GM21786 (cell line): ENCODE measurements around the gene SLC7A6.

Experiments
- ATAC-seq: cut with Tn5 transposase; IDR thresholded peaks from one replicate; pipeline ENCODE4 v1.9.1; 2021; ENCODE audit not compliant: unreplicated experiment

The SLC7A6 gene

DNA sequence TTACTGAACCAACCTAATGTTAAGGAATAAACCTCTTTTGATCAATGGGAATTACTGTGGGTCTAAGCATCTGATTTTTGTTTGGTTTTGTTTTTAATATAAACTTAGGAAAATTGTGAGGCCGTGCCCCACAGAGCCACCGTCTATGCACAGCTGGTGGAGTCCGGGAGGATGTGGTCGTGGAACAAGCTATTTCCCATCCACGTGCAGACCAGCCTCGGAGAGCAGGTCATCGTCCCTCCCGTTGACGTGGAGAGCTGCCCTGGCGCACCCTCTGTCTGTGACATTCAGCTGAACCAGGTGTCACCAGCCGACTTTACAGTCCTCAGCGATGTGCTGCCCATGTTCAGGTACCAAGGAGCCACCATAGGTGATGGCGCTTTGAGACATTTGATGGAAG lies 74.9 kb downstream of the SLC7A6 start:
- ATAC-seq: no peak

DNA sequence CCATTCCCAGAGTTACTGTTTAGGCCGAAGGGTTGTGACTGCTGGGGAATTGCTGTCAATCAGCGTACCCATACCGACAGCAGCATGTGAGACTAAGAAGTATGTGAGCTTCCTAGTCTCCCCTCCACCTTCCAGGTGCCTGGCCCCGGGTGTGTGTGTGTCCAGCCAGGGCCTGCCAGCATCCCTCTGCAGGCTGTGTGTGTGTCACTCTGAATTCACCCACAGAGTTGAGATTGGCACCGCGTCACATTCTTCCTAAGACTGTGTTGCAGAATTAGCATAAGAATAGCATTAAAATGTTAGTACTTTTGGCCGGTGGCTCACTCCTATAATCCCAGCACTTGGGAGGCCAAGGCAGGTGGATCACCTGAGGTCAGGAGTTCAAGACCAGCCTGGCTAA lies 78.3 kb downstream of the SLC7A6 start:
- no peak for ATAC-seq

DNA sequence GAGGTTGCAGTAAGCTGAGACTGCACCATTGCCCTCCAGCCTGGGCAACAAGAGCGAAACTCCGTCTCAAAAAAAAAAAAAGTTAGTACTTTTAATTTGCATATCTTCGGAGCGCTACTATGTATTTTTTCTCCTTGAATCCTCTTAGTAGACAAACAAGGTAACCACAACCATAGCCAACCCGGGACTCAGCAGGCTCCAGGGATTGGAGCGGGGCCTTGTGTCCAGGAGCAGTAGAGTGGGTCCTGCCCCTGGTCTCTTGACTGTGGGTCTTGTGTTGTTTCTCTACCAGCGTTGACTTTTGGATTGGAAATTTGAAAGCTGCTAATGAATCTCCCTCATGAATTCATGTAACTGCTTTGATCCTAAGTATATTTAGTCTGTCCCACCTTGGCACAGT lies 78.8 kb downstream of the SLC7A6 start:
- no peak for ATAC-seq

DNA sequence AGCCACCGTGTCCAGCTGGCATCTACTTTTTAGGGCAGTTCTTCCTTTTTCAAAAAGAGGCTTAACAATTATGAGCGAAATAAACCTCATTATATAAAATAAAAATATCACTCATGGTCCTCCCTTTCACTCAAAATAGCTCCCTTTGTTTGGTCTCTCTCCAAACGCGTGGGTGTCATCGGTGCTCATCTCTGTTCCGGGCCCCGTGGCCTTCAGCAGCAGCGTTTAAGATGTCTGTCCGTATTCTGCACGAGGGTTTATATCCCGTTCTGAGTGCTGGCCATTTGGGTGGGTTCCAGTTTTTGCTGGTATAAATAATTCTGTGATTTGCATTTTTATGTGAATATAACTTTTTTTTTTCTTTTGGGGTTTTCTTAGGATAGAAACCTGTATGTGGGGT lies 79.9 kb downstream of the SLC7A6 start:
- no peak for ATAC-seq

DNA sequence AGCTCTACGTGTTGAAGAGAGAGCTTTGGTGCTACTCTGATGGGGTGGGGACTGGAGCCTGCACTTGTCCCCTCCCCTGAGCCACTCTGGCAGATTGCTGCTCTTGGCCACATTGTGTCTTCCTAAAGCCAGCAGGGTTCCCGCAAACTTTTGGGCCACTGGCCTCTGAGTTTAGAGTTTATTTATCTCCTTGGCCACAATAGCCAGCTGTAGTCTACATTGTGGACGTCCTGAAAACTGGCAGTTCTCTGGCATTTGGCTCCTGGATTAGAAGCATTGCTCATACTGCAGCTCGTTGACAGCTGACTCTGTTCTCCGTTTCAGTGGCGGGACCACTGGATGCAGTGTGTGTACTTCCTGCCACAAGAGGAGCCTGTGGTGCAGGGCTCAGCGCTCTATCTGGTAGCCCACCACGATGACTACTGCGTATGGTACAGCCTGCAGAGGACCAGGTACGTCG lies 81.1 kb downstream of the SLC7A6 start:
- ATAC-seq: no peak

DNA sequence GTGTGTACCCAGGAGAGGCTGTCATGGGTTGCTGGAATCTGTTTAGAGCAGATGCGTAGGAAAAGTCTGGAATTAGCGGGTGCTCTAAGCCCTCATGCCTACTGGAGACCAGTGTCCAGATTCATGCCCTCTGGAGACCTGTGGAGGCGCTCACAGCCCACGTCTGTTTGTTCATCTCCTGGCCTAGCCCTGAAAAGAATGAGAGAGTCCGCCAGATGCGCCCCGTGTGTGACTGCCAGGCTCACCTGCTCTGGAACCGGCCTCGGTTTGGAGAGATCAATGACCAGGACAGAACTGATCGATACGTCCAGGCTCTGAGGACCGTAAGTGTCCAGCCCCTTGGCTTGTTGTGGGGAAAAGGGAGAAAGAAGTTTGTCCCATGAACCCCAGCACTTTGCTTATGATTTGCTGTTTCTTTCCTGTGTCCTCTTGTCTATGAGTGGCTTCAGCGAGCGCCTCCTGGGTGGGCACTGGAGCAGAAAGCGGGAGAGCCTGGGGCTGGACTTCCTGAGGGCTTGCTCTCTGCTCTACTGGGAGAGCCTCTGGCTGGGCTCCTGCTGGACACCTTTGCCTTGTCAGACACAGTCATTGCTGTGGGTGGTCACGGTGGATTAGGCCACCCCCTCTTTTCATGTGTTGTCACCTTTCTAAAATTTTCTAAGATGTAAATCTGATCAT lies 81.8 kb downstream of the SLC7A6 start:
- no peak for ATAC-seq

DNA sequence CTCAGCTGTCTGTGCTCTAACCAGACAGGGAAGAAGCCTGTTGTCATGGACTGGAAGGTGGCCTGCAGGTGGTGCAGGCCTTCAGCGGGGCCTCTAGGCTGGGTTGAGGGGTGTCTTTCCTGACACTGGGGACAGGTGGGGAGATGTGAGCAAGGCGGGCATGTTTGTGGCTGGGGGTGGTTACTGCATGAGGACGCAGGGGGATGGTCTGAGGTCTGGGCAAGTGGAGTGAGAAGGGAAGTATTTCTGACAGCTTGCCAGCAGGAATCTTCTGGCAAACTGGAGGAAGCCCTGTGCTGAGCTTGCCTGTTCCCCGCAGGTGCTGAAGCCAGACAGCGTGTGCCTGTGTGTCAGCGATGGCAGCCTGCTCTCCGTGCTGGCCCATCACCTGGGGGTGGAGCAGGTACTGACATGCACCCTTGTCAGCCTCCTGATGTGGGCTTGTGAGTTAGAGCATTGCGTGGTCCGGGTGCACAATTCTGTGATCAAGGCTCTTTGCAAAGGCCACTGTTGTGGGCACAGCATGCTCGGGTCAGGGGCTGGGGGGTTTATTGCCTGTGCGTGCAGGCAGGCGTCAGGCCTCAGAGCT lies 82.7 kb downstream of the SLC7A6 start:
- no peak for ATAC-seq

DNA sequence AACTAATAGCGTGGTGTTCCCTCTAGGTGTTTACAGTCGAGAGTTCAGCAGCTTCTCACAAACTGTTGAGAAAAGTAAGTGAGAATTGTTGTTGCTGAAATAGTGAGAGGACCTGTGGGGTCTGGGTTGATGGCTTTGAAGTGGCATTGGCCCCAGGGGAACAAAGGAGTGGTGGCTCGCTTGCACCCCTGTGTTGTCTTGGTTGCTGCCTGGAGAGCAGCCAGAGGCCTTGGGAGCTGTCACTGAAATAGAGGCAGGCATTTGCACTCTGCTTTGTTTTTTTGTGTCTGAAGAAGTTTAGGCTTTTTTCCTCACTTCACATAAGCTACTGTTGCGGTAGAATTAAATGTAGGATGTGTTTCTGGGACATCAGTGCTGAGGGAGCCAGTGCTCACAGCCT lies 83.3 kb downstream of the SLC7A6 start:
- ATAC-seq: no peak

DNA sequence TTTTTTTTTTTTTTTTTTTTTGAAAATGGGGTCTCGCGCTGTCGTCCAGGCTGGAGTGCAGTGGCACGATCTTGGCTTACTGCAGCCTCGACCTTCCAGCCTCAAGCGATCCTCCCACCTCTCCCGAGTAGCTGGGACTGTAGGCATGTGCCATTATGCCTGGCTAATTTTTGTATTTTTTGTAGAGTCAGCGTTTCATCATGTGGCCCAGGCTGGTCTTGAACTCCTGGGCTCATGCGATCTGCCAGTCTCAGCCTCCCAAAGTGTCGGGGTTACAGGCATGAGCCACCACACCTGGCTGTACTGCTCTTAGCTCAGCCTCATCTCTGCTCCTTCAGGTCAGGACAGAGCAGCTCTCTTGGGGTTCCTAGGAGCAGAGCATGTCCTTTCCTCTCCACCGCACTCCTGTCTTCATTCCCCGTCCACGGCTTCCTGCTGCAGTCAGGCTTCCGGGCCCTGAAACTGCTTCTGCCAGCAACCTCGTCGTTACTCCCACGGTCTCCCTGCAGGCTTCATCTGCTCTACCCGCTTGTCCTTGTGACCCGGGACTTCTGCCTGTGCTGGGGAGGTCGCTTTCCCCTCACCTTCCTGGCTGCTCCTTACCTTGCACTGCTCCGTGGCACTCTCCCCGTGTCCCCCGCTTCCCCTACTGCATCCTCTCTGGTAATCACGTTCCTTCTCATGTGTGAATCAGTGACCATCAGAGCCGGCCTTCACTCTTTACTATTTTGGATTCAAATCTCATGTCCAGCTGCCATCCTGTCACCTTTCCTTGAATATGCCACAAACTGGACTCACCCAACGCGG lies 84.5 kb downstream of the SLC7A6 start:
- no peak for ATAC-seq

DNA sequence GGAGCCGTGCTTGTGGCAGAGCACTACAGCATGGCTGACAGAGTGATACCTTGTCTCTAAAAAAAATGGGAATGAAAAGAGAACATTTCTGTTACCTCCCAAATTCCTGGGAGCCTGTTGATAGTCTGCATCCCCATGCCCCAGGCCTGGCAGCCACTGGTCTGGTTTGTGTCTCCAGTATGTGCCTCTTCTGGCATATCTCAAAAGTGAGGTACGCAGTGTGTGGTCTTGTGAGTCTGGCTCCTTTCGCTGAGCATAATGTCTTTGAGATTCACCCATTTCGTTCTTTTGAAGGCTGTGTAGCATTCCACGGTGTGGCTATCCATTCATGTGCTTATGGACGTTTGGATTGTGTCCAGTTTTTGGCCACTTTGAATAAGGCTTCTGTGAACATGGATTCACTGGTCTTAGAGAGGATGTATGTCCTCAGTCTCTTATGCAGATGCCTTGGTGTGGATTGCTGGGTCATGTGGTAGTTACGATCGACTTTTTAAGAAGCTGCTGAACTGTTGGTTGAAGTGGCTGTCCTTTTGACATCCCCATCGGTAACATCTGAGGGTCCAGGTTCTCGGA lies 85.6 kb downstream of the SLC7A6 start:
- ATAC-seq: no peak

DNA sequence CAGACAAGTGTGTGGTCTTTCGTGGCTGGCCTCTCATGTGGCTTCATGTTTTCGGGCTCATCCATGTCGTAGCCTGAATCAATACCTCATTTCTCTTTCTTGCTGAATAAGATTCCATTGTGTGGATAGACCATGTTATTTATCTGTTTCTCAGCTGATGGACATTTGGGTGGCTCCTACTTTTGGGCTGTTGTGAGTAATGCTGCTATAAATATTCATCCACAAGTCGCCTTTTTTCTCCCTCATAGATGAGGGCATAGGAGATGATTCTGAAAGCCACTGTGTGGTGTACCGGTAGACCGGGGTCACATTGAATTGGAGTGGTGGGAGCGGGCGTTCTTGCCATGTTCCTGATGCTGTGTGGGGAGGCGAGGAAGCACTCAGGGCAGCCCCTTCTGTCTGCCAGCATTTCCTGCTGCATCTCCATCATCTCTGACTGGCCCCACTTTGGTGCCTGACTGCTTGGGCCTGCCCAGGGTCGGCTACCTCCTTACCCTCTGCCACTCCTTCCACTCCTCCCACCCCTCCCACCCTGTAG lies 86.6 kb downstream of the SLC7A6 start:
- ATAC-seq: no peak
